BLaER1 treated with 17β-estradiol and CSF1 and Interleukin-3, amounts not matched to agents 10 nM and 100 nM (cell line): Measurements from ENCODE around the gene PSME3.
"Not testable (repeated sequence)": the region's sequence is repeated elsewhere in the genome, so short reads cannot be mapped to it uniquely, and the experiment has no call there.

Experiments used
- H3K27ac ChIP-seq, 11 experiments: shearing (Covaris generic); formaldehyde crosslinking; 2 replicates each; pipeline ENCODE4 v1.8.1; 2022
- H3K27me3 ChIP-seq, 11 experiments: shearing (Covaris generic); formaldehyde crosslinking; 2 replicates each; pipeline ENCODE4 v1.8.1; 2022
- H3K36me3 ChIP-seq, 11 experiments: shearing (Covaris generic); formaldehyde crosslinking; 2 replicates each; pipeline ENCODE4 v1.8.1; 2022
- H3K4me1 ChIP-seq, 10 experiments: shearing (Covaris generic); formaldehyde crosslinking; 2 replicates each; pipeline ENCODE4 v1.8.1; 2022
- H3K4me2 ChIP-seq, 11 experiments: shearing (Covaris generic); formaldehyde crosslinking; 2 replicates each; pipeline ENCODE4 v1.8.1; 2022
- H3K4me3 ChIP-seq, 10 experiments: shearing (Covaris generic); formaldehyde crosslinking; 2 replicates each; pipeline ENCODE4 v1.8.1; 2022
- H3K9ac ChIP-seq, 11 experiments: shearing (Covaris generic); formaldehyde crosslinking; 2 replicates each; pipeline ENCODE4 v1.8.1; 2022
- H3K9me3 ChIP-seq, 11 experiments: shearing (Covaris generic); formaldehyde crosslinking; replicated peaks in 1 of 11; 2 replicates each; pipeline ENCODE4 v1.8.1; 2022
- H4K20me1 ChIP-seq, 11 experiments: shearing (Covaris generic); formaldehyde crosslinking; 2 replicates each; pipeline ENCODE4 v1.8.1; 2022
- Cebpa-rat ChIP-seq, 11 experiments: shearing (Covaris generic); IDR thresholded peaks; 2 replicates each; pipeline ENCODE4 v1.8.1; 2022

The PSME3 gene

DNA sequence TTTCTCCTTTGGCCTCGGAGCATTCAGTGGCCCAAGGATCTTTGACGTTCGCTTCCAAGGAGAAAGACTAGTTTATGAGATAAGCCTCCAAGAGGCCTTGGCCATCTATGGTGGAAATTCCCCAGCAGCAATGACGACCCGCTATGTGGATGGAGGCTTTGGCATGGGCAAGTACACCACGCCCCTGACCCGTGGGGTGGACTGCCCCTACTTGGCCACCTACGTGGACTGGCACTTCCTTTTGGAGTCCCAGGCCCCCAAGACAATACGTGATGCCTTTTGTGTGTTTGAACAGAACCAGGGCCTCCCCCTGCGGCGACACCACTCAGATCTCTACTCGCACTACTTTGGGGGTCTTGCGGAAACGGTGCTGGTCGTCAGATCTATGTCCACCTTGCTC is 19.2 kb downstream of the PSME3 start:
- Histone ChIP-seq H3K4me3 (no peak overlapping the region), H3K36me3 (no peaks in the 10 kb centered on the region), H3K27me3 (no peaks in the 10 kb centered on the region), H3K27ac (no peak overlapping the region), H3K4me2 (peak overlapping the region in 2 of 11 experiments; percentile 37 to 51; a peak in 3 of 22 replicates), H4K20me1 (peaks cover 0 to 11% (median 0%) of the 10 kb centered on the region in 11 experiments; a peak in 5 of 22 replicates), H3K9me3 (no peaks in the 10 kb centered on the region), H3K4me1 (peaks cover 0 to 38% (median 12%) of the 10 kb centered on the region in 10 experiments; a peak in 11 of 20 replicates), H3K9ac (no peak overlapping the region)
- TF ChIP-seq Cebpa-rat (IDR thresholded peaks at IDR 0.05): no peak

DNA sequence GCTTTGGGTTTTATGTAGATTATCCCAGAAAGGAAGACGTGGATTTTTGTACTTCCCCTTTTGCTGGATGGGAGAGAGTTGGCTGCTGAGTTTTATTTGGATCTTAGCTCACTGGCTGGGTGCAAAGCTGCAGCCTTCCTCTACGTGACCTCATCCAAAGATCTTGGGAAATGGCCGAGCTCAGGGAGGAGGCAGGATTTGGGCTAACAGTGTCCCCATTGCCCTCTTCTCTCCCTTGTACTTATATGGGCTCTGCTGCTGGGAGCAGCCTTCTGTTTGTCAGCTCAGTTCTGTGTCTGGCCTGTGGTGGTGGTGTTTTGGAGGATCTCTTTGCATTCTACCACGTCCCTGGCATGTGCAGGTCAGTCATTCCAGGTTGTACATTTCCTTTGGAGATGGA is 19.8 kb downstream of the PSME3 start:
- H3K27me3 ChIP-seq: no peaks in the 10 kb centered on the region
- peaks cover 0 to 5% (median 0%) of the 10 kb centered on the region in 11 experiments; a peak in 1 of 22 replicates for H4K20me1 ChIP-seq
- no peak overlapping the region for H3K27ac ChIP-seq
- H3K4me1 ChIP-seq: peaks cover 0 to 36% (median 12%) of the 10 kb centered on the region in 10 experiments; a peak in 11 of 20 replicates
- TF ChIP-seq Cebpa-rat (IDR thresholded peaks at IDR 0.05): no peak
- no peak overlapping the region for H3K9ac ChIP-seq
- no peaks in the 10 kb centered on the region for H3K9me3 ChIP-seq
- H3K4me3 ChIP-seq: no peak overlapping the region
- peak overlapping the region in 2 of 11 experiments; percentile 37 to 51; a peak in 4 of 22 replicates for H3K4me2 ChIP-seq
- H3K36me3 ChIP-seq: no peaks in the 10 kb centered on the region

DNA sequence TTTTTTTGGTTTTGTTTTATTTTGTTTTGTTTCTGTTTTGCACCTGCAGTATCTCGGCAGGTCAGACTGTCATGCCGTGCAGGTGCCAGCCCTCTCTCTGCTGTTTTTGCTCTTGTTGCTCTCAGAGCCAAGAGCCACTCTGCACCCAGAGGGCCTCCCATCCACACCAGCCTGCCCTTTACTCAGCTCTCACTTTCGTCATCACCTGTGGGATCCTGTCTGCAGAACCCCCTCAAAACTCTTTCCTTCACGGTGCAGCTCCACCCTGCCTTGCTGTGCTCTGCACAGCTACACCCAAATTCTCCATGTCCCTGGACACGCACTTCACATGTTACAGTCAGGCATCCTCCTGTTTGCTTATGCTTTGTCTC is 20.4 kb downstream of the PSME3 start:
- Histone ChIP-seq H3K4me3 (no peak overlapping the region), H3K4me1 (peaks cover 0 to 36% (median 12%) of the 10 kb centered on the region in 10 experiments; a peak in 11 of 20 replicates), H3K27ac (no peak overlapping the region), H3K36me3 (no peaks in the 10 kb centered on the region), H4K20me1 (0 out of 22 replicates have a peak, but pooled peaks cover 0 to 5% (median 0%) of the 10 kb centered on the region in 11 experiments), H3K27me3 (no peaks in the 10 kb centered on the region), H3K9ac (no peak overlapping the region), H3K4me2 (no peak overlapping the region), H3K9me3 (no peaks in the 10 kb centered on the region)
- TF ChIP-seq Cebpa-rat (IDR thresholded peaks at IDR 0.05): no peak

DNA sequence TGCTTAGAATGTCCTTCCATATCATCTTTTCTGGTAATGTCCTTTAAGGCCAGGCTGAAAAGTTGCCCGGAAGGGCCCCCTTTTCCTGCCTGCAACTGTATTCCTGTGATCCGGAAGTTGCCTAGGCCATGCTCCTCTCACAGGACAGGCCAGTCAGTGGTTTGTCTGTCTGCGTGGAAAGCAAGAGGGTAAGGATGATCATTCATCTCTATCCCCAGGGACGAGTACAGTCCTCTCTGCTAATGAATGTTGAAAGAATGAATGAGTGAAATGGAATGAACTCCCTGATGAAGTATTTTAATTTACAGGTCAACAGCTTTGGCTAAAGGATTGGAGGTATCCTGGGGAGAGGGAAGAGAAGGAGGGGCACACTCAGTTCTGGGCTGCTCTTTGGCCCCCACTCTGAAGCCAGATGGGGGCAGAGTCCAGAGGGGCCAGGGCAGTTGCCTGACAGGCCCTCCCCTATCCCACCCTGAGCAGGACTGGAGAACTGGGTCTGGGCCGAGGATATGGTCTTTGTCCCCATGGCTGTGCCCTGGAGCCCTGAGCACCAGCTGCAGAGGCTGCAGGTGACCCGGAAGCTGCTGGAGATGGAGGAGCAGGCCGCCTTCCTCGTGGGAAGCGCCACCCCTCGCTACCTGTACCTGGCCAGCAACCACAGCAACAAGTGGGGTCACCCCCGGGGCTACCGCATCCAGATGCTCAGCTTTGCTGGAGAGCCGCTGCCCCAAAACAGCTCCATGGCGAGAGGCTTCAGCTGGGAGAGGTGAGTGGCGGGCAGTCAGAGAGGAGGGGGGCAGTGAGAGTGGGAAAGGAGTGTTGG is 21.0 kb downstream of the PSME3 start:
- Histone ChIP-seq H3K27me3 (no peaks in the 10 kb centered on the region), H3K9ac (no peak overlapping the region), H3K9me3 (no peaks in the 10 kb centered on the region), H4K20me1 (0 out of 22 replicates have a peak, but pooled peaks cover 0 to 2% (median 0%) of the 10 kb centered on the region in 11 experiments), H3K4me1 (peaks cover 0 to 33% (median 11%) of the 10 kb centered on the region in 10 experiments; a peak in 11 of 20 replicates), H3K36me3 (no peaks in the 10 kb centered on the region), H3K4me2 (no peak overlapping the region), H3K4me3 (no peak overlapping the region), H3K27ac (no peak overlapping the region)
- TF ChIP-seq Cebpa-rat (IDR thresholded peaks at IDR 0.05): no peak

DNA sequence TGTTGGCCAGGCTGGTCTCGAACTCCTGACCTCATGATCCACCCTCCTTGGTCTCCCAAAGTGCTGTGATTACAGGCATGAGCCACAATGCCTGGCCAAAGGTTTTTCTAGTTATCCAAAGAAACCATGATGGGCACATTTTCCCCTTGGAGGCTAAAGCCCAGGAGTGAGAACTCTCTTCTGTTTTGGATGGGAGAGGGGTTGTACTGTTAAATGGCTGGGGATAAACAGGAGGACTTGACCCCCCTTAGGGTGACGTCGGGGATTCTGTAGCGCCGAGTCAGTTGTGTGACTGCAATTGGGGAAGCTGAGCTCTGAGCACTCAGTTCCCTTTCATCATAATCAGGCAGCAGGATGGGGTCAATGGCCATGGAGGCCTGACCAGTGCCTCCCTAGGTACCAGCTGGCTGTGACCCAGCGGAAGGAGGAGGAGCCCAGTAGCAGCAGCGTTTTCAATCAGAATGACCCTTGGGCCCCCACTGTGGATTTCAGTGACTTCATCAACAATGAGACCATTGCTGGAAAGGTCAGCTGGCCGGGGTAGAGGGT is 21.9 kb downstream of the PSME3 start:
- H3K27ac ChIP-seq: no peak overlapping the region
- peaks cover 0 to 24% (median 2%) of the 10 kb centered on the region in 10 experiments; a peak in 10 of 20 replicates for H3K4me1 ChIP-seq
- no peak overlapping the region for H3K4me3 ChIP-seq
- no peak for TF ChIP-seq Cebpa-rat (IDR thresholded peaks at IDR 0.05)
- no peaks in the 10 kb centered on the region for H3K9me3 ChIP-seq
- H3K27me3 ChIP-seq: no peaks in the 10 kb centered on the region
- peak overlapping the region in 3 of 11 experiments; percentile 35 to 57 (median 50); a peak in 5 of 22 replicates for H3K4me2 ChIP-seq
- H4K20me1 ChIP-seq: no peaks in the 10 kb centered on the region
- no peaks in the 10 kb centered on the region for H3K36me3 ChIP-seq
- H3K9ac ChIP-seq: no peak overlapping the region

DNA sequence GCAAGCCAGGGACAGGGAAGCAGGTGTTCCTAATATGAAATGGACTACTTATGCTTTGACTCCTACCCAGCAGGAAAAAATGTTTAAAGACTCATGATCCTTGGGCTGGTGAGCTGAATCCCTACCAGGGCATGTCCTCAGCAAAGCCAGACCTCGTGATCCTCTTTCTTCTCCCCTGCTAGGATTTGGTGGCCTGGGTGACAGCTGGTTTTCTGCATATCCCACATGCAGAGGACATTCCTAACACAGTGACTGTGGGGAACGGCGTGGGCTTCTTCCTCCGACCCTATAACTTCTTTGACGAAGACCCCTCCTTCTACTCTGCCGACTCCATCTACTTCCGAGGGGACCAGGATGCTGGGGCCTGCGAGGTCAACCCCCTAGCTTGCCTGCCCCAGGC is 22.9 kb downstream of the PSME3 start:
- H3K4me2 ChIP-seq, H4K20me1 ChIP-seq, H3K36me3 ChIP-seq, H3K9ac ChIP-seq, H3K9me3 ChIP-seq, H3K27me3 ChIP-seq, H3K27ac ChIP-seq, H3K4me3 ChIP-seq: not testable (repeated sequence)
- H3K4me1 ChIP-seq: peaks cover 0 to 22% (median 0%) of the 10 kb centered on the region in 10 experiments; a peak in 7 of 20 replicates

DNA sequence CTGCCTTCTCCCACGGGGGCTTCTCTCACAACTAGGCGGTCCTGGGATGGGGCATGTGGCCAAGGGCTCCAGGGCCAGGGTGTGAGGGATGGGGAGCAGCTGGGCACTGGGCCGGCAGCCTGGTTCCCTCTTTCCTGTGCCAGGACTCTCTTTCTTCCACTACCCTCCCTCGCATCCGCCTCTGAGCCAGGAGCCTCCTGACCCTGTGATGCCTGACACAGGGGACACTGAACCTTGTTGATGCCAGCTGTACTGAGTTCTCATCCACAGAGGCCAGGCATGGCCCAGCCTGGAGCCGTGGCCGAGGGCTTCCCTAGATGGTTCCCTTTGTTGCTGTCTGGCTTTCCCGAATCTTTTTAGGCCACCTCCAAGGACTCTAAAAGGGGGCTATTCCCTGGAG is 23.3 kb downstream of the PSME3 start:
- H3K9ac ChIP-seq: not testable (repeated sequence)

DNA sequence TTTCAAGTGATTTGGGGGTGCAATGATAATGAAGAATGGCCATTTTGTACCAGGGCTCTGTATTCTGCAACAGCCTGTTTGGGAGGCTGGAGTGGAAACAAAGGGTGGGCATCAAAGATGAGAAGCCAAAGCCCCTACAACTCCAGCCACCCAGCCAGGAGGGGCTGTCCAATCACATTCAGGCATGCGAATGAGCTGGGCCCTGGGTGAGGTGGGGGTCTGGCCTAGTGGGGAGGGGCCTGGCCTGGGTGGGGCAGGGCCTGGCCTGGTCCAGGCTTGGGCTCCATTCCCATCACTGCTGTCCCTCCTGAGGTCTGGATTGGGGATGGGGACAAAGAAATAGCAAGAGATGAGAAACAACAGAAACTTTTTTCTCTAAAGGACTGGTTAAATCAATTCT is 24.2 kb downstream of the PSME3 start:
- Histone ChIP-seq H3K9me3 (no peaks in the 10 kb centered on the region), H3K4me2 (no peak overlapping the region), H3K27me3 (no peaks in the 10 kb centered on the region), H3K27ac (no peak overlapping the region), H4K20me1 (no peaks in the 10 kb centered on the region), H3K36me3 (no peaks in the 10 kb centered on the region), H3K4me3 (no peak overlapping the region), H3K9ac (no peak overlapping the region), H3K4me1 (peaks cover 0 to 22% (median 0%) of the 10 kb centered on the region in 10 experiments; a peak in 7 of 20 replicates)
- no peak for TF ChIP-seq Cebpa-rat (IDR thresholded peaks at IDR 0.05)

More for the DNA sequence above, 23.3 kb downstream of the PSME3 start:
- H3K4me2 ChIP-seq, H3K27ac ChIP-seq, H3K27me3 ChIP-seq, H3K9me3 ChIP-seq, H4K20me1 ChIP-seq, H3K36me3 ChIP-seq, H3K4me3 ChIP-seq: not testable (repeated sequence)
- peaks cover 0 to 22% (median 0%) of the 10 kb centered on the region in 10 experiments; a peak in 7 of 20 replicates for H3K4me1 ChIP-seq

DNA sequence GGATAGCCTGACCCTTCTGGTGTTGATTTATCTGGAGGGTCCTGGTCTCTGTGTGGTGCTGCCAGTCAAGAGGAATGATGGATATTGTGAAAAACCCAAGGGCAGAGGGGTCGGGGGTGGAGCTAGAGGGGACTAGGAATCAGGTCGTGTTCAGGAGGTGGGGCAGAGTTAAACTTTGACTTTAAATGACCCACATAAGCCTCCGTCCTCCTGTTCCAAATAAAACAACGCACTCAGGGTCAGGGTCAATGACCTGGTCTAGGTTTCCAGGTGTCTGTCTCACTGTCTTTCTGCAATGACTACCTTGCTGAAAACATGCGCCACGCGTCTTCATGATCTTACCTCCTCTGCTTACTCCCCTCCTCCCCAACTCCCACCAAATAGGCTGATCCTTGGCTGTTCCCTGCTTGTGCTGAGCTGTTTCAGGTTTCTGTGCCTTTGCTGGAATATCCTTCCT is 32.5 kb downstream of the PSME3 start:
- Histone ChIP-seq H3K9me3 (peaks cover 4 to 11% (median 7%) of the 10 kb centered on the region in 11 experiments), H3K4me3 (no peak overlapping the region), H3K4me2 (no peak overlapping the region), H3K4me1 (no peaks in the 10 kb centered on the region), H3K9ac (no peak overlapping the region), H3K27ac (no peak overlapping the region), H3K36me3 (no peaks in the 10 kb centered on the region; a peak in 1 of 22 replicates), H4K20me1 (no peaks in the 10 kb centered on the region), H3K27me3 (no peaks in the 10 kb centered on the region)
- TF ChIP-seq Cebpa-rat (IDR thresholded peaks at IDR 0.05): no peak
